Activated T-helper 1 cell treated with anti-CD3 and anti-CD28 coated beads, Interleukin-12 subunit alpha, Interleukin-12 subunit beta, Interleukin-2, Interleukin-4 antibody, amounts not matched to agents 30 ng/mL and 10 ng/mL and 1 ng/mL, durations not matched to agents 14 hours and 24 hours and 36 hours (primary cell): ENCODE data around the gene CELA3A. TPM values are rescaled to one million over a fixed set of nuclear protein-coding genes. Genes with fewer than 3 reads are reported as not detected.

Experiments used
- total RNA-seq: library from RNA; stranded (reverse); gene quantifications from 2 replicates; pipeline ENCODE4 v1.2.3, GENCODE V29; 2022

The CELA3A gene
- total RNA-seq, 1 donor from 2014 or later, result not detected

Other genes with a start within 250 kb of the CELA3A start
- 88.7 and 97.1 TPM in 2 replicates for gene USP48, start 218.5 kb upstream of the CELA3A start, total RNA-seq
- gene LDLRAD2, start 189.4 kb upstream of the CELA3A start, total RNA-seq, result not detected in 2 replicates
- 1.4 and 2.4 TPM in 2 replicates for gene HSPG2, start 64.3 kb upstream of the CELA3A start, total RNA-seq
- not detected in 2 replicates for gene CELA3B, start 24.6 kb upstream of the CELA3A start, total RNA-seq
- gene CDC42, start 51.1 kb downstream of the CELA3A start, total RNA-seq, result 293 and 318 TPM in 2 replicates
- gene WNT4, start 141.4 kb downstream of the CELA3A start, total RNA-seq, result not detected in 2 replicates